Naive thymus-derived CD4-positive, alpha-beta T cell (primary cell): ENCODE measurements around the gene KAT8. TPM values are rescaled to one million over a fixed set of nuclear protein-coding genes. Genes with fewer than 3 reads are reported as not detected.

Source experiments
- ATAC-seq: fragments of 150-1000 bp; cut with Tn5 transposase; 2 replicates; pipeline ENCODE4 v1.10.0; 2021; ENCODE audit warnings: mild to moderate bottlenecking, moderate library complexity
- CTCF ChIA-PET: fragments of 350-600 bp; sonication (Branson Sonifier 250); formaldehyde crosslinking; loops from one replicate; lab custom pipeline; 2021; ENCODE audit warnings: antibody characterized with exemption; lab: Charles Lee
- POLR2A ChIA-PET: fragments of 350-600 bp; sonication (Branson Sonifier 250); formaldehyde crosslinking; loops from one replicate; lab custom pipeline; 2021; ENCODE audit warnings: antibody characterized with exemption, inconsistent platforms; lab: Charles Lee
- DNase-seq, 9 donors: peaks; one replicate each; pipeline versions ENCODE4 v3.0.0 to v3.0.0-alpha.2; 2020 to 2022; ENCODE audit warnings: mixed read lengths in 1 of 9
- H3K27ac ChIP-seq: one replicate; pipeline ENCODE4 v1.7.0; 2013; ENCODE audit warnings: mild to moderate bottlenecking, low read depth, low read length, moderate library complexity
- H3K27me3 ChIP-seq, 2 donors: one replicate each; pipeline ENCODE4 v1.7.0; 2013; ENCODE audit warnings: low read length in 2 of 2, mild to moderate bottlenecking in 2 of 2, moderate library complexity in 2 of 2; ENCODE audit not compliant: control insufficient read depth in 2 of 2, insufficient read depth in 2 of 2
- H3K36me3 ChIP-seq, 3 experiments: 1 replicate in 2 of 3; 2 replicates in 1 of 3; pipeline ENCODE4 v1.7.0; 2013; ENCODE audit warnings: low read length in 3 of 3, mild to moderate bottlenecking in 3 of 3, moderate library complexity in 1 of 3; ENCODE audit not compliant: insufficient read depth in 3 of 3, control insufficient read depth in 2 of 3
- H3K4me1 ChIP-seq, 2 donors: one replicate each; pipeline ENCODE4 v1.7.0; 2013; ENCODE audit warnings: low read length in 2 of 2, mild to moderate bottlenecking in 2 of 2, moderate library complexity in 1 of 2; ENCODE audit not compliant: control insufficient read depth in 2 of 2, insufficient read depth in 2 of 2
- H3K4me3 ChIP-seq: 2 replicates; pipeline ENCODE4 v1.7.0; 2013; ENCODE audit warnings: mild to moderate bottlenecking, low read length
- H3K9me3 ChIP-seq, 3 experiments: 1 replicate in 2 of 3; 2 replicates in 1 of 3; pipeline ENCODE4 v1.7.0; 2013; ENCODE audit warnings: low read length in 3 of 3; ENCODE audit not compliant: control insufficient read depth in 2 of 3
- H3K27ac Mint-ChIP-seq, 9 donors: one replicate each; pipeline ENCODE4 v1.8.0; 2020 to 2022; ENCODE audit warnings: mixed read lengths in 9 of 9, mild to moderate bottlenecking in 8 of 9, moderate library complexity in 5 of 9, inconsistent platforms in 2 of 9
- H3K27me3 Mint-ChIP-seq, 5 donors: one replicate each; pipeline ENCODE4 v1.8.0; 2021 to 2022; ENCODE audit warnings: mixed read lengths in 5 of 5, mild to moderate bottlenecking in 1 of 5
- H3K36me3 Mint-ChIP-seq, 5 donors: one replicate each; pipeline ENCODE4 v1.8.0; 2020 to 2022; ENCODE audit warnings: mixed read lengths in 5 of 5, mild to moderate bottlenecking in 3 of 5, inconsistent platforms in 1 of 5
- H3K4me1 Mint-ChIP-seq, 7 donors: one replicate each; pipeline ENCODE4 v1.8.0; 2020 to 2022; ENCODE audit warnings: mixed read lengths in 7 of 7, mild to moderate bottlenecking in 3 of 7, inconsistent platforms in 1 of 7
- H3K4me3 Mint-ChIP-seq, 10 donors: one replicate each; pipeline ENCODE4 v1.8.0; 2020 to 2022; ENCODE audit warnings: mild to moderate bottlenecking in 10 of 10, mixed read lengths in 10 of 10, moderate library complexity in 6 of 10, inconsistent platforms in 2 of 10
- H3K9me3 Mint-ChIP-seq, 11 donors: one replicate each; pipeline ENCODE4 v1.8.0; 2020 to 2022; ENCODE audit warnings: mixed read lengths in 11 of 11, mild to moderate bottlenecking in 4 of 11, inconsistent platforms in 1 of 11, moderate library complexity in 1 of 11
- intact Hi-C, 2 donors: fragments of 100-400 bp; cut with micrococcal nuclease; formaldehyde crosslinking; loops; one replicate each; pipeline ENCODE4 v1.15.1; 2023
- polyA plus RNA-seq, 2 donors: library from polyadenylated mRNA; unstranded; fragments of 300-500 nt; fragmentation: Illumina TruSeq; gene quantifications; one replicate each; pipeline ENCODE4 v1.2.3, GENCODE V29; 2021
- total RNA-seq, 6 experiments: library from RNA in 5 of 6; stranded (reverse) in 5 of 6; gene quantifications; 1 replicate in 5 of 6; 2 replicates in 1 of 6; pipeline ENCODE4 v1.2.3 and lab custom pipeline; 2021 to 2026

KAT8 gene
- total and polyA plus RNA-seq, 7 experiments from 2014 or later = 63.0 to 134 (median 109) TPM

- Histone ChIP-seq H3K4me1 (peaks cover 9 to 18% of the 10 kb centered on the region in 2 donors), H3K27ac (peak within 1 kb of the TSS; percentile 91), H3K4me3 (peak within 1 kb of the TSS; percentile 89), H3K36me3 (peaks cover 0 to 39% (median 17%) of the 10 kb centered on the region in 3 experiments), H3K27me3 (no peaks in the 10 kb centered on the region), H3K9me3 (no peaks in the 10 kb centered on the region)
- ChIA-PET CTCF (interaction anchor here (0.6 to 1.9 kb wide), 5 partner anchors 43 to 795 kb away, joined by 3 to 10 read pairs (median 3); partner anchors contain the start of gene KAT8), POLR2A (interaction anchor here (0.6 to 3.9 kb wide), 33 partner anchors 9 to 798 kb away, joined by 3 to 49 read pairs (median 5); partner anchors contain the start of genes ARMC5, FBRS, FUS and KAT8)
- Mint-ChIP-seq H3K36me3 (peaks cover 0 to 24% (median 7%) of the 10 kb centered on the region in 5 donors), H3K4me3 (peak within 1 kb of the TSS; percentile 85 to 99 (median 96)), H3K4me1 (peaks cover 32 to 48% (median 36%) of the 10 kb centered on the region in 7 donors), H3K27me3 (no peaks in the 10 kb centered on the region), H3K9me3 (peaks cover 0 to 1% (median 0%) of the 10 kb centered on the region in 11 donors), H3K27ac (peak within 1 kb of the TSS; percentile 92 to 98 (median 97))
- peak; percentile 90 for ATAC-seq
- peak; percentile 84 to 99 (median 96) for DNase-seq
- intact Hi-C loops = loop anchor here (1.0 to 5.0 kb wide), 23 partner anchors 20 to 799 kb away; partner anchors contain the start of genes ARMC5 (in 2 of the 2), BCKDK (in 2 of the 2), FUS (in 2 of the 2) and KAT8 (in 2 of the 2)
Observed at GRCh38 chr16:31073970-31074813, 43.3 kb upstream of the KAT8 start, which contains the start of the genes ZNF646 and ZNF668. ZNF646 (plus strand) TSS chr16:31074422; CDS start chr16:31076325, 1,903 bp downstream. ZNF668 (minus strand) TSS chr16:31074240; CDS start chr16:31064459, 9,781 bp downstream.

GRCh38 chr16:31074814-31075183, 42.7 kb upstream of the KAT8 start:
- ChIA-PET CTCF (interaction anchor here (1.9 kb wide), 1 partner anchor 68 kb away, joined by 10 read pairs; no protein-coding TSS in a partner anchor), POLR2A (interaction anchor here (0.9 to 3.9 kb wide), 15 partner anchors 9 to 798 kb away, joined by 3 to 49 read pairs (median 9); partner anchors contain the start of genes ARMC5, FBRS, FUS and KAT8)
- no peaks in the 10 kb centered on the region for H3K9me3 ChIP-seq
- H3K27me3 ChIP-seq = no peaks in the 10 kb centered on the region
- peak overlapping the region; percentile 85 to 99 (median 91) for H3K4me3 Mint-ChIP-seq
- peaks cover 9 to 18% of the 10 kb centered on the region in 2 donors for H3K4me1 ChIP-seq
- H3K36me3 Mint-ChIP-seq = peaks cover 0 to 24% (median 7%) of the 10 kb centered on the region in 5 donors
- intact Hi-C loops = loop anchor here (1.0 to 5.0 kb wide), 22 partner anchors 20 to 799 kb away; partner anchors contain the start of genes ARMC5 (in 2 of the 2), BCKDK (in 2 of the 2), FUS (in 2 of the 2) and KAT8 (in 2 of the 2)
- H3K4me3 ChIP-seq = peak overlapping the region; percentile 89
- peak overlapping the region; percentile 92 to 98 (median 97) for H3K27ac Mint-ChIP-seq
- no peaks in the 10 kb centered on the region for H3K27me3 Mint-ChIP-seq
- H3K4me1 Mint-ChIP-seq = peaks cover 29 to 49% (median 36%) of the 10 kb centered on the region in 7 donors
- ATAC-seq (no peak), DNase-seq (no peak)
- peaks cover 0 to 1% (median 0%) of the 10 kb centered on the region in 11 donors for H3K9me3 Mint-ChIP-seq
- peaks cover 0 to 45% (median 17%) of the 10 kb centered on the region in 3 experiments for H3K36me3 ChIP-seq
- H3K27ac ChIP-seq = peak overlapping the region; percentile 91

- no peaks in the 10 kb centered on the region for H3K27me3 ChIP-seq
- H3K4me1 ChIP-seq = peaks cover 9 to 18% of the 10 kb centered on the region in 2 donors
- H3K27ac Mint-ChIP-seq = peak overlapping the region in 3 of 9 donors; percentile 62 to 97 (median 83)
- H3K4me3 ChIP-seq = no peak overlapping the region
- no peak for DNase-seq
- peaks cover 0 to 60% (median 17%) of the 10 kb centered on the region in 3 experiments for H3K36me3 ChIP-seq
- H3K36me3 Mint-ChIP-seq = peaks cover 0 to 24% (median 11%) of the 10 kb centered on the region in 5 donors
- intact Hi-C loops = no loop called here
- H3K27me3 Mint-ChIP-seq = no peaks in the 10 kb centered on the region
- peak overlapping the region in 6 of 10 donors; percentile 7 to 95 (median 43) for H3K4me3 Mint-ChIP-seq
- H3K9me3 Mint-ChIP-seq = peaks cover 0 to 1% (median 0%) of the 10 kb centered on the region in 11 donors
- no peak overlapping the region for H3K27ac ChIP-seq
- no peaks in the 10 kb centered on the region for H3K9me3 ChIP-seq
- ChIA-PET CTCF (no interaction called here), POLR2A (interaction anchor here (1.1 to 3.9 kb wide), 2 partner anchors 15 to 41 kb away, joined by 3 to 35 read pairs; partner anchors contain the start of gene KAT8)
- H3K4me1 Mint-ChIP-seq = peaks cover 32 to 59% (median 36%) of the 10 kb centered on the region in 7 donors
- no peak for ATAC-seq
Observed at GRCh38 chr16:31076319-31076718, 41.1 kb upstream of the KAT8 start.

- Histone ChIP-seq H3K4me3 (no peak overlapping the region), H3K27me3 (no peaks in the 10 kb centered on the region), H3K4me1 (peaks cover 7 to 13% of the 10 kb centered on the region in 2 donors), H3K36me3 (peaks cover 0 to 67% (median 17%) of the 10 kb centered on the region in 3 experiments), H3K9me3 (no peaks in the 10 kb centered on the region), H3K27ac (no peak overlapping the region)
- Mint-ChIP-seq H3K27me3 (no peaks in the 10 kb centered on the region), H3K9me3 (peaks cover 0 to 1% (median 0%) of the 10 kb centered on the region in 11 donors), H3K27ac (peak overlapping the region in 1 of 9 donors; percentile 19), H3K4me1 (peaks cover 26 to 54% (median 36%) of the 10 kb centered on the region in 7 donors), H3K4me3 (no peak overlapping the region), H3K36me3 (peaks cover 0 to 26% (median 11%) of the 10 kb centered on the region in 5 donors)
- intact Hi-C loops = no loop called here
- ChIA-PET POLR2A (no interaction called here), CTCF (no interaction called here)
- ATAC-seq (no peak), DNase-seq (no peak)
Observed at GRCh38 chr16:31077024-31077423, 40.4 kb upstream of the KAT8 start.

- Mint-ChIP-seq H3K4me1 (peaks cover 20 to 53% (median 34%) of the 10 kb centered on the region in 7 donors), H3K4me3 (no peak overlapping the region), H3K27me3 (no peaks in the 10 kb centered on the region), H3K27ac (peak overlapping the region in 2 of 9 donors; percentile 2 to 29), H3K36me3 (peaks cover 0 to 32% (median 11%) of the 10 kb centered on the region in 5 donors), H3K9me3 (peaks cover 0 to 1% (median 0%) of the 10 kb centered on the region in 11 donors)
- Histone ChIP-seq H3K36me3 (peaks cover 0 to 75% (median 17%) of the 10 kb centered on the region in 3 experiments), H3K27ac (no peak overlapping the region), H3K9me3 (no peaks in the 10 kb centered on the region), H3K4me3 (no peak overlapping the region), H3K27me3 (no peaks in the 10 kb centered on the region), H3K4me1 (peaks cover 0 to 5% of the 10 kb centered on the region in 2 donors)
- intact Hi-C loops = no loop called here
- ChIA-PET CTCF (no interaction called here), POLR2A (no interaction called here)
- no peak for DNase-seq
- no peak for ATAC-seq
Observed at GRCh38 chr16:31077592-31078396, 39.7 kb upstream of the KAT8 start.
